HEK293 (cell line): Measurements from ENCODE around the gene INPP4B.
A peak's percentile ranks its signal among the peaks of the same experiment; 100 is the strongest.

ENCODE experiments used
- ATF2 ChIP-seq: fragments of 450-650 bp; formaldehyde crosslinking; IDR thresholded peaks from 2 replicates; pipeline ENCODE4 v1.5.1; 2016; ENCODE audit warnings: missing biosample characterization, missing genetic modification characterization, low read depth
- HOXD13 ChIP-seq: sonication (generic); formaldehyde crosslinking; IDR thresholded peaks from 2 replicates; pipeline ENCODE4 v1.8.0; 2022; ENCODE audit warnings: missing genetic modification reagents, borderline replicate concordance
- PRDM10 ChIP-seq: fragments of 450-650 bp; formaldehyde crosslinking; IDR thresholded peaks from 2 replicates; pipeline ENCODE4 v1.5.1; 2016; ENCODE audit warnings: missing biosample characterization, missing genetic modification characterization
- ZBTB48 ChIP-seq: fragments of 450-650 bp; formaldehyde crosslinking; IDR thresholded peaks from 2 replicates; pipeline ENCODE4 v1.5.1; 2016; ENCODE audit warnings: missing biosample characterization, missing genetic modification characterization
- ZBTB6 ChIP-seq: fragments of 450-650 bp; formaldehyde crosslinking; IDR thresholded peaks from 2 replicates; pipeline ENCODE4 v1.5.1; 2017; ENCODE audit warnings: missing biosample characterization, missing genetic modification characterization
- ZNF114 ChIP-seq: fragments of 450-650 bp; formaldehyde crosslinking; IDR thresholded peaks from 2 replicates; pipeline ENCODE4 v1.5.0; 2017; ENCODE audit warnings: missing biosample characterization, missing genetic modification characterization
- ZNF146 ChIP-seq: fragments of 450-650 bp; formaldehyde crosslinking; IDR thresholded peaks from 2 replicates; pipeline ENCODE4 v1.5.1; 2016; ENCODE audit warnings: missing biosample characterization, missing genetic modification characterization
- ZNF280D ChIP-seq: fragments of 450-650 bp; formaldehyde crosslinking; IDR thresholded peaks from 2 replicates; pipeline ENCODE4 v1.5.1; 2016; ENCODE audit warnings: missing biosample characterization, missing genetic modification characterization
- ZNF366 ChIP-seq: fragments of 450-650 bp; formaldehyde crosslinking; conservative IDR thresholded peaks from 2 replicates; pipeline ENCODE4 v1.5.1; 2016; ENCODE audit warnings: missing biosample characterization, missing genetic modification characterization
- ZNF449 ChIP-seq: fragments of 450-650 bp; formaldehyde crosslinking; IDR thresholded peaks from 2 replicates; pipeline ENCODE4 v1.5.1; 2017; ENCODE audit warnings: missing biosample characterization, mild to moderate bottlenecking, missing genetic modification characterization, moderate library complexity
- ZNF501 ChIP-seq: fragments of 450-650 bp; formaldehyde crosslinking; IDR thresholded peaks from 2 replicates; pipeline ENCODE4 v1.5.1; 2016; ENCODE audit warnings: missing biosample characterization, missing genetic modification characterization
- ZNF529 ChIP-seq: fragments of 450-650 bp; formaldehyde crosslinking; IDR thresholded peaks from 2 replicates; pipeline ENCODE4 v1.5.1; 2017; ENCODE audit warnings: missing genetic modification characterization, missing biosample characterization; ENCODE audit not compliant: insufficient replicate concordance
- ZNF548 ChIP-seq: fragments of 450-650 bp; formaldehyde crosslinking; IDR thresholded peaks from 2 replicates; pipeline ENCODE4 v1.5.1; 2016; ENCODE audit warnings: missing biosample characterization, missing genetic modification characterization
- ZNF549 ChIP-seq: fragments of 450-650 bp; IDR thresholded peaks from 2 replicates; pipeline ENCODE4 v1.5.1; 2018; ENCODE audit warnings: missing biosample characterization, missing genetic modification characterization, mild to moderate bottlenecking, inconsistent platforms, moderate library complexity
- ZNF561 ChIP-seq: fragments of 450-650 bp; IDR thresholded peaks from 2 replicates; pipeline ENCODE4 v1.5.1; 2018; ENCODE audit warnings: missing biosample characterization, missing genetic modification characterization, borderline replicate concordance
- ZNF658 ChIP-seq: fragments of 450-650 bp; formaldehyde crosslinking; IDR thresholded peaks from 2 replicates; pipeline ENCODE4; 2016; ENCODE audit warnings: missing biosample characterization, missing genetic modification characterization
- ZNF660 ChIP-seq: fragments of 450-650 bp; IDR thresholded peaks from 2 replicates; pipeline ENCODE4 v1.5.1; 2018; ENCODE audit warnings: missing biosample characterization, mild to moderate bottlenecking, missing genetic modification characterization
- ZNF785 ChIP-seq: fragments of 450-650 bp; formaldehyde crosslinking; IDR thresholded peaks from 2 replicates; pipeline ENCODE4 v1.5.1; 2016; ENCODE audit warnings: missing biosample characterization, missing genetic modification characterization
- ZSCAN30 ChIP-seq: fragments of 450-650 bp; IDR thresholded peaks from 2 replicates; pipeline ENCODE4 v1.5.1; 2018; ENCODE audit warnings: missing biosample characterization, mild to moderate bottlenecking, missing genetic modification characterization, moderate library complexity
- ZXDB ChIP-seq: fragments of 450-650 bp; formaldehyde crosslinking; IDR thresholded peaks from 2 replicates; pipeline ENCODE4 v1.5.1; 2016; ENCODE audit warnings: missing biosample characterization, missing genetic modification characterization
- TF ChIP-seq, protein P1 (sequence below): fragments of 450-650 bp; formaldehyde crosslinking; IDR thresholded peaks from 2 replicates; pipeline ENCODE4 v1.5.1; 2016; ENCODE audit warnings: missing biosample characterization, missing genetic modification characterization
- TF ChIP-seq, protein P2 (sequence below): fragments of 450-650 bp; formaldehyde crosslinking; IDR thresholded peaks from 2 replicates; pipeline ENCODE4 v1.5.1; 2016; ENCODE audit warnings: missing biosample characterization, missing genetic modification characterization
- TF ChIP-seq, protein P3 (sequence below): fragments of 450-650 bp; formaldehyde crosslinking; IDR thresholded peaks from 2 replicates; pipeline ENCODE4; 2016; ENCODE audit warnings: missing biosample characterization, missing genetic modification characterization

The INPP4B gene

DNA sequence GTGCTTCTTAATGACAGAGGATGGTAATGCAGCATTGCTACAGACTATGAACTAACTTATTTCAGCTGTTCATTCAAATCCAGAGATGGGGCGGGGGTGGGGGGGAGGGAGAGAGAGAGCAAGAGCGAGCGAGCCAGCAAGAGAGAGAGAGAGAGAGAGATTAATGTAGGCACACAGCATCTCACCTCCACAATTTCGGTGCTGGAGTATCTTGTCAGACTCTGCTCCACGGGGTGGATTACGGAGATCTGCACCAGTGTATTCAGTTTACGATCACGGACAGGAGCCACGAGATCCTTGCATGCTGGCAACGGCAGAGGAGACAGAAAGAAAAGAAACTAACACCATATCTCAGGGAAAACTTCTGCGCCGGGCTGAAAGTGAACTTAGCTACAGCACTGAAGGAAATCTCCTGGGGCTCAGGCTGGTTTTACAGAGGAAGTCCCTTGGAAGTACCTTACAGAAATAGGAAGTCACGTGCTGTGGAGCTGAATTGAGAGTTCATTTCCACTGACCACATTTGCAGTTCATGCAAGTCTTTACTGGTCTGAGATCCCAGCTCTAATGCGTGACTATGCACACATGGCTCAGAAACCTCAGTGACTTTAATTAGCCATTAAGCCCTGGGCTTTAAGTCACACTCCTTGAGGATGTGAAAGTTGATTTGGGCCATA, 440.9 kb downstream of the INPP4B start (continued):
- no peak for TF ChIP-seq ZNF146 (tag by site-specific recombination)
- TF ChIP-seq, protein P1, sequence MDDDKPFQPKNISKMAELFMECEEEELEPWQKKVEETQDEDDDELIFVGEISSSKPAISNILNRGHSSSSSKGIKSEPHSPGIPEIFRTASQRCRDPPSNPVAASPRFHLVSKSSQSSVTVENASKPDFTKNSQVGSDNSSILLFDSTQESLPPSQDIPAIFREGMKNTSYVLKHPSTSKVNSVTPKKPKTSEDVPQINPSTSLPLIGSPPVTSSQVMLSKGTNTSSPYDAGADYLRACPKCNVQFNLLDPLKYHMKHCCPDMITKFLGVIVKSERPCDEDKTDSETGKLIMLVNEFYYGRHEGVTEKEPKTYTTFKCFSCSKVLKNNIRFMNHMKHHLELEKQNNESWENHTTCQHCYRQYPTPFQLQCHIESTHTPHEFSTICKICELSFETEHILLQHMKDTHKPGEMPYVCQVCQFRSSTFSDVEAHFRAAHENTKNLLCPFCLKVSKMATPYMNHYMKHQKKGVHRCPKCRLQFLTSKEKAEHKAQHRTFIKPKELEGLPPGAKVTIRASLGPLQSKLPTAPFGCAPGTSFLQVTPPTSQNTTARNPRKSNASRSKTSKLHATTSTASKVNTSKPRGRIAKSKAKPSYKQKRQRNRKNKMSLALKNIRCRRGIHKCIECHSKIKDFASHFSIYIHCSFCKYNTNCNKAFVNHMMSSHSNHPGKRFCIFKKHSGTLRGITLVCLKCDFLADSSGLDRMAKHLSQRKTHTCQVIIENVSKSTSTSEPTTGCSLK, result no peak
- no peak for TF ChIP-seq HOXD13 (CRISPR knock-in tag)
- no peak for TF ChIP-seq ATF2
- TF ChIP-seq, protein P2, sequence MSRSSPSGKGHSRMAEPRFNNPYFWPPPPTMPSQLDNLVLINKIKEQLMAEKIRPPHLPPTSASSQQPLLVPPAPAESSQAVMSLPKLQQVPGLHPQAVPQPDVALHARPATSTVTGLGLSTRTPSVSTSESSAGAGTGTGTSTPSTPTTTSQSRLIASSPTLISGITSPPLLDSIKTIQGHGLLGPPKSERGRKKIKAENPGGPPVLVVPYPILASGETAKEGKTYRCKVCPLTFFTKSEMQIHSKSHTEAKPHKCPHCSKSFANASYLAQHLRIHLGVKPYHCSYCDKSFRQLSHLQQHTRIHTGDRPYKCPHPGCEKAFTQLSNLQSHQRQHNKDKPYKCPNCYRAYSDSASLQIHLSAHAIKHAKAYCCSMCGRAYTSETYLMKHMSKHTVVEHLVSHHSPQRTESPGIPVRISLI (tag by site-specific recombination), result no peak
- TF ChIP-seq ZNF529, result no peak
- no peak for TF ChIP-seq ZNF548 (tag by site-specific recombination)
- TF ChIP-seq ZNF114 (tag by site-specific recombination), result no peak
- TF ChIP-seq ZNF549 (tag by site-specific recombination), result no peak; the same call in 1 of the 2 replicates
- TF ChIP-seq ZNF660 (tag by site-specific recombination), result no peak; the same call in 1 of the 2 replicates
- TF ChIP-seq ZXDB (tag by site-specific recombination), result peak; percentile 35; the same call in 1 of the 2 replicates
- TF ChIP-seq ZNF785 (tag by site-specific recombination), result no peak
- TF ChIP-seq ZNF561 (tag by site-specific recombination), result peak; percentile 28; the same call in 1 of the 2 replicates
- peak; percentile 89 for TF ChIP-seq ZSCAN30 (tag by site-specific recombination)
- TF ChIP-seq ZBTB6 (tag by site-specific recombination), result 0 out of 2 replicates have a peak, but pooled peaks have one; percentile 12
- TF ChIP-seq ZNF280D (tag by site-specific recombination), result no peak
- peak; percentile 69; the same call in 1 of the 2 replicates for TF ChIP-seq ZBTB48 (tag by site-specific recombination)
- TF ChIP-seq ZNF658, result no peak
- TF ChIP-seq ZNF366 (tag by site-specific recombination), result peak; percentile 57; the same call in 1 of the 2 replicates
- TF ChIP-seq ZNF501 (tag by site-specific recombination), result peak; percentile 58
- no peak; the same call in 1 of the 2 replicates for TF ChIP-seq PRDM10 (tag by site-specific recombination)
- TF ChIP-seq, protein P3, sequence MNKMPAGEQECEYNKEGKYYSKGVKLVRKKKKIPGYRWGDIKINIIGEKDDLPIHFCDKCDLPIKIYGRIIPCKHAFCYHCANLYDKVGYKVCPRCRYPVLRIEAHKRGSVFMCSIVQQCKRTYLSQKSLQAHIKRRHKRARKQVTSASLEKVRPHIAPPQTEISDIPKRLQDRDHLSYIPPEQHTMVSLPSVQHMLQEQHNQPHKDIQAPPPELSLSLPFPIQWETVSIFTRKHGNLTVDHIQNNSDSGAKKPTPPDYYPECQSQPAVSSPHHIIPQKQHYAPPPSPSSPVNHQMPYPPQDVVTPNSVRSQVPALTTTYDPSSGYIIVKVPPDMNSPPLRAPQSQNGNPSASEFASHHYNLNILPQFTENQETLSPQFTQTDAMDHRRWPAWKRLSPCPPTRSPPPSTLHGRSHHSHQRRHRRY, result no peak
- no peak for TF ChIP-seq ZNF449 (tag by site-specific recombination)
